T-cell (primary cell): Measurements from ENCODE around the gene OPHN1. TPM values are rescaled to one million over a fixed set of nuclear protein-coding genes. Genes with fewer than 3 reads are reported as not detected.

ENCODE experiments used
- ATAC-seq, 4 experiments: fragments of 200-7000 bp in 3 of 4; fragments of 150-1000 bp in 1 of 4; cut with Tn5 transposase; replicated peaks in 1 of 4; 1 replicate in 3 of 4; 2 replicates in 1 of 4; pipeline ENCODE4 v1.10.0; 2021; ENCODE audit warnings: moderate library complexity in 3 of 4, mild to moderate bottlenecking in 2 of 4, moderate number of reproducible peaks in 1 of 4
- CTCF ChIA-PET, 2 donors: fragments of 300-600 bp; sonication (Branson Sonifier 250); formaldehyde crosslinking; loops; one replicate each; lab custom pipeline; 2022; ENCODE audit warnings: antibody characterized with exemption in 2 of 2; lab: Charles Lee
- POLR2A ChIA-PET, 2 donors: fragments of 300-600 bp; sonication (Branson Sonifier 250); formaldehyde crosslinking; loops; one replicate each; lab custom pipeline; 2022; ENCODE audit warnings: antibody characterized with exemption in 2 of 2; lab: Charles Lee
- DNase-seq, 35 experiments: peaks; one replicate each; pipeline versions ENCODE4 v3.0.0 to v3.0.0-alpha.2; 2013 to 2023
- H3K27ac ChIP-seq: one replicate; pipeline ENCODE4 v1.5.1; 2013; ENCODE audit warnings: low read length
- H3K27me3 ChIP-seq, 2 experiments: replicated peaks in 1 of 2; 1 replicate in 1 of 2; 2 replicates in 1 of 2; pipeline versions ENCODE4 v1.6.1 to v1.7.0; 2013; ENCODE audit warnings: low read length in 1 of 2, mixed read lengths in 1 of 2; ENCODE audit not compliant: control insufficient read depth in 2 of 2, insufficient read depth in 2 of 2; ENCODE audit errors: extremely low read depth in 1 of 2
- H3K36me3 ChIP-seq, 2 donors: 1 replicate in 1 of 2; 2 replicates in 1 of 2; pipeline versions ENCODE4 v1.6.1 to v1.7.0; 2013; ENCODE audit warnings: low read length in 1 of 2; ENCODE audit not compliant: control insufficient read depth in 2 of 2, insufficient read depth in 1 of 2; ENCODE audit errors: extremely low read depth in 1 of 2
- H3K4me1 ChIP-seq, 2 experiments: 1 replicate in 1 of 2; 2 replicates in 1 of 2; pipeline versions ENCODE4 v1.6.1 to v1.7.0; 2013; ENCODE audit warnings: low read length in 2 of 2, mixed read lengths in 1 of 2; ENCODE audit not compliant: insufficient read depth in 2 of 2, control insufficient read depth in 1 of 2; ENCODE audit errors: extremely low read depth in 1 of 2
- H3K4me3 ChIP-seq, 2 donors: 1 replicate in 1 of 2; 2 replicates in 1 of 2; pipeline versions ENCODE4 v1.5.1 to v1.7.0; 2013; ENCODE audit warnings: mild to moderate bottlenecking in 2 of 2, low read length in 1 of 2, moderate library complexity in 1 of 2; ENCODE audit not compliant: control insufficient read depth in 1 of 2; ENCODE audit errors: extremely low read depth in 1 of 2
- H3K9me3 ChIP-seq: 2 replicates; pipeline ENCODE4 v1.7.0; 2013
- H3K27ac Mint-ChIP-seq, 2 donors: one replicate each; pipeline ENCODE4 v1.8.0; 2020 to 2021; ENCODE audit warnings: mild to moderate bottlenecking in 2 of 2, mixed read lengths in 2 of 2
- H3K27me3 Mint-ChIP-seq, 2 donors: one replicate each; pipeline ENCODE4 v1.8.0; 2021 to 2022; ENCODE audit warnings: mixed read lengths in 2 of 2
- H3K36me3 Mint-ChIP-seq: one replicate; pipeline ENCODE4 v1.8.0; 2021; ENCODE audit warnings: mixed read lengths
- H3K4me1 Mint-ChIP-seq, 3 donors: one replicate each; pipeline ENCODE4 v1.8.0; 2020 to 2022; ENCODE audit warnings: mixed read lengths in 3 of 3, mild to moderate bottlenecking in 1 of 3
- H3K4me3 Mint-ChIP-seq, 3 donors: one replicate each; pipeline ENCODE4 v1.8.0; 2020 to 2022; ENCODE audit warnings: mild to moderate bottlenecking in 3 of 3, mixed read lengths in 3 of 3, moderate library complexity in 3 of 3
- H3K9me3 Mint-ChIP-seq, 3 donors: one replicate each; pipeline ENCODE4 v1.8.0; 2020 to 2022; ENCODE audit warnings: mixed read lengths in 3 of 3
- WGBS: methylation state at CpG from one replicate; pipeline ENCODE4 v1.1.5; 2013; ENCODE audit warnings: missing lambda C conversion rate; ENCODE audit not compliant: insufficient coverage; 5-methylcytosine and 5-hydroxymethylcytosine counted together
- total RNA-seq, 35 experiments: library from RNA in 6 of 35; stranded (reverse) in 6 of 35; fragments of 120-200 nt in 1 of 35; gene quantifications; one replicate each; pipeline versions ENCODE4 v1.2.1 to v1.2.4 and lab custom pipeline; 2013 to 2026

Gene OPHN1
- total RNA-seq, 5 donors from 2014 or later (not counting 1 experiment from before 2014, with no cell fraction given) = 0.07 to 0.25 (median 0.15) TPM

DNA sequence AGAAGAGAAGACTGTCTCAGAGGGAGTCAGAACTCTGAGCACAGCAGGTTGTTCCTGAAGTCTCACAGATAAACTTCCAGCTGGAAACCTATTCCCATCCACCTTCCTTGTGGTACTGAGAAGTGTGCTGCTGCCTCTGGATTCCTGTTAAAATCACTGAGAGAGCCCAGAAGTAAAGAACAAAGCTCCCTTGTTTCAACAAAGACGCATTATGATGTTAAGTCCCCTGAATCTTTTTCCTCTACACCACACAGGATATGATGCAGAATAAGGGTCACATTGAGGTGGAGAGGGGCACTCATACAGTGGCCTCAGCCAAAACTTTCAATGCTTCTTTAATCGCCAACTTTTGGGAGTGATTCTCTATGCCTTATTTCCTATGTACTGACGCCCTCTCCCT is 321.0 kb downstream of the OPHN1 start:
- Histone ChIP-seq H3K9me3 (no peaks in the 10 kb centered on the region), H3K4me3 (no peak overlapping the region), H3K4me1 (no peaks in the 10 kb centered on the region), H3K27me3 (no peaks in the 10 kb centered on the region), H3K27ac (no peak overlapping the region), H3K36me3 (no peaks in the 10 kb centered on the region)
- no peak overlapping the region for H3K4me3 Mint-ChIP-seq
- no peaks in the 10 kb centered on the region for H3K4me1 Mint-ChIP-seq
- no peaks in the 10 kb centered on the region for H3K9me3 Mint-ChIP-seq
- H3K27me3 Mint-ChIP-seq = peaks cover 0 to 4% of the 10 kb centered on the region in 2 donors
- ChIA-PET POLR2A (no interaction called here), CTCF (no interaction called here)
- no CpG with 5 or more reads among the region's 3 CpGs for WGBS
- H3K36me3 Mint-ChIP-seq = no peaks in the 10 kb centered on the region
- ATAC-seq (no peak), DNase-seq (no peak)
- H3K27ac Mint-ChIP-seq = no peak overlapping the region

DNA sequence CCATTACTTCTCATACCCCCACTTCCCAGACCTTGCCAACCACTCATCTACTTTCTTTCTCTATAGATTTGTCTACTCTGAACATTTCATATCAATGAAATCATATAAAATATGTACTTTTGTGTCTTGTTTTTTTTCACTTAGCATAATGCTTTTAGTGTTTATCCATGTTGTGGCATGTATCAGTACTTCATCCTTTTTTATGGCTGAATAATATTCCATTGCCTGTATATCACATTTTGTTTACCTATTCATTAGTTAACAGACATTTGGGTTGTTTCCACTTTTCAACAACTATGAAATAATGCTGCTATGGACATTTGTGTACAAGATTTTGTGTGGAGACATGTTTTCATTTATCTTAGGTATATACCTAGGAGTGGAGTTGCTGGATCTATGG is 324.1 kb downstream of the OPHN1 start:
- DNase-seq (no peak), ATAC-seq (no peak)
- Mint-ChIP-seq H3K4me1 (no peaks in the 10 kb centered on the region), H3K4me3 (no peak overlapping the region), H3K9me3 (peaks cover 0 to 5% (median 0%) of the 10 kb centered on the region in 3 donors), H3K27me3 (peaks cover 0 to 4% of the 10 kb centered on the region in 2 donors), H3K27ac (no peak overlapping the region), H3K36me3 (no peaks in the 10 kb centered on the region)
- H3K4me3 ChIP-seq = no peak overlapping the region
- no peaks in the 10 kb centered on the region for H3K9me3 ChIP-seq
- POLR2A ChIA-PET = no interaction called here
- CTCF ChIA-PET = no interaction called here
- H3K36me3 ChIP-seq = no peaks in the 10 kb centered on the region
- H3K27ac ChIP-seq = no peak overlapping the region
- H3K4me1 ChIP-seq = no peaks in the 10 kb centered on the region
- no peaks in the 10 kb centered on the region for H3K27me3 ChIP-seq

DNA sequence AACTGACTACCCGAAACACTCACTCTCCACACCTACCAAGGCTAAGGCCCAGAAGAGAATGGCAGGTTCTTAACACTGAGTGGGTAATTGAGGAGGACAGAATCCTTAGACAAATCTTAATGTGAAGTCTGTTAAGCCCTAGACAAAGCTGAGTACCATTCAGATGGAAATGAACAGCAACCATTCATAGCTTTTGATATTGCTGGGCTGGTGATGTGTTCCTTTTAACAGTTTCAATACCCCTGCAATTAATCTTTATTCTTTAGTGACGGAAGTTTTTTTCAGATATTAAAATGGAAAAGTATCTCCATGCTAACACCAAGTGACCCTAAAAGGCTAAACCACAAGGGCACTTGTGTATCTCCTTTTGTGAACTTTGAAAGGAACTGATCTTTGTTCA is 334.9 kb downstream of the OPHN1 start:
- ChIA-PET POLR2A (no interaction called here), CTCF (no interaction called here)
- no peaks in the 10 kb centered on the region for H3K36me3 ChIP-seq
- Mint-ChIP-seq H3K27me3 (peaks cover 0 to 19% of the 10 kb centered on the region in 2 donors), H3K4me1 (no peaks in the 10 kb centered on the region), H3K27ac (no peak overlapping the region), H3K9me3 (no peaks in the 10 kb centered on the region), H3K4me3 (no peak overlapping the region), H3K36me3 (no peaks in the 10 kb centered on the region)
- ATAC-seq = no peak
- H3K4me3 ChIP-seq = no peak overlapping the region
- no CpG with 5 or more reads among the region's 2 CpGs for WGBS
- no peaks in the 10 kb centered on the region for H3K27me3 ChIP-seq
- H3K27ac ChIP-seq = no peak overlapping the region
- no peaks in the 10 kb centered on the region for H3K4me1 ChIP-seq
- DNase-seq = no peak
- no peaks in the 10 kb centered on the region for H3K9me3 ChIP-seq

DNA sequence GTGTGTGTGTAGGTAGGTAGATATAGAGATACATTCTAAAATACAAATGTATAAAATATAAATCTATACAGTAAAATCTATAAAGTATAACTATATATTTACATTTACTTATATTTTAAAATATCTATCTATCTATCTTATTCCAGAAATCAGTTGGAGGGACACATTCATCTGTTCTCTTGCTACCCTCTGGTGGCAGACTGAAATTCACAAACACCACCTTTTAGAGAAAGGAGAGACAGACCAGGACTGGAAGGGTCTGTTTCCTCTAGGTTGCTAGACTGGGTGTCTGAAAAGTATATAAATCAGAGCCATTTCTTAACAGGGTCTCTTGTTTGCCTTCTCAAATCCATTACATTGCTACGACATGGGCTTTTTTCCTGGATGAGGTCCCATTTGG is 343.0 kb downstream of the OPHN1 start:
- Histone ChIP-seq H3K27me3 (no peaks in the 10 kb centered on the region), H3K27ac (no peak overlapping the region), H3K36me3 (no peaks in the 10 kb centered on the region), H3K9me3 (no peaks in the 10 kb centered on the region), H3K4me1 (no peaks in the 10 kb centered on the region), H3K4me3 (no peak overlapping the region)
- Mint-ChIP-seq H3K4me3 (no peak overlapping the region), H3K36me3 (no peaks in the 10 kb centered on the region), H3K27ac (no peak overlapping the region), H3K4me1 (no peaks in the 10 kb centered on the region), H3K27me3 (peaks cover 0 to 19% of the 10 kb centered on the region in 2 donors), H3K9me3 (no peaks in the 10 kb centered on the region)
- ChIA-PET POLR2A (no interaction called here), CTCF (interaction anchor here in 1 of 2 donors (0.6 kb wide), 1 partner anchor 16 kb away, joined by 3 read pairs; no protein-coding TSS in a partner anchor)
- DNase-seq = no peak
- WGBS = no CpG with 5 or more reads among the region's 1 CpG
- no peak for ATAC-seq

DNA sequence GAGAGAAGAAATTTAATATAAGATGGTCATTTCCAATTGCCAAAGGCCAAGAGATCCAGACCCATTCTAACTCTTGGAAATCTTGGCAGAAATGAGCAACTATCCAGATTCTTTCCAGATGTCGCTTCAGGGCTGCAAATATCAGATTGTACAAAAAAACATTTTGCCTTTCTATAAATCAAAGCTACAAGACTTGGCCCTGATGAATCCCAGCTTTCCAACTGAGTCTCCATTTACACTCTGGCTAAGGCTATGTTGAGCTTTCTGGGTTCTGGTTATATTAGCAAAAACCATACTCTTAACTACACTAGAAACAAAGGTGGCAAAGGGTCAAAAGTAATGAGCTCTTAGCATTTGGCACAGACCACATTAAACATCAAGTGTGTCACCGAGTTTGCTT is 345.8 kb downstream of the OPHN1 start:
- no peaks in the 10 kb centered on the region for H3K4me1 ChIP-seq
- WGBS = no CpG with 5 or more reads among the region's 2 CpGs
- no peaks in the 10 kb centered on the region for H3K9me3 Mint-ChIP-seq
- H3K4me3 ChIP-seq = no peak overlapping the region
- DNase-seq (no peak), ATAC-seq (no peak)
- ChIA-PET POLR2A (no interaction called here), CTCF (no interaction called here)
- H3K27me3 ChIP-seq = no peaks in the 10 kb centered on the region
- H3K27ac Mint-ChIP-seq = no peak overlapping the region
- no peak overlapping the region for H3K27ac ChIP-seq
- no peaks in the 10 kb centered on the region for H3K36me3 Mint-ChIP-seq
- H3K36me3 ChIP-seq = no peaks in the 10 kb centered on the region
- no peak overlapping the region for H3K4me3 Mint-ChIP-seq
- peaks cover 0 to 14% of the 10 kb centered on the region in 2 donors for H3K27me3 Mint-ChIP-seq
- H3K4me1 Mint-ChIP-seq = no peaks in the 10 kb centered on the region
- H3K9me3 ChIP-seq = no peaks in the 10 kb centered on the region

DNA sequence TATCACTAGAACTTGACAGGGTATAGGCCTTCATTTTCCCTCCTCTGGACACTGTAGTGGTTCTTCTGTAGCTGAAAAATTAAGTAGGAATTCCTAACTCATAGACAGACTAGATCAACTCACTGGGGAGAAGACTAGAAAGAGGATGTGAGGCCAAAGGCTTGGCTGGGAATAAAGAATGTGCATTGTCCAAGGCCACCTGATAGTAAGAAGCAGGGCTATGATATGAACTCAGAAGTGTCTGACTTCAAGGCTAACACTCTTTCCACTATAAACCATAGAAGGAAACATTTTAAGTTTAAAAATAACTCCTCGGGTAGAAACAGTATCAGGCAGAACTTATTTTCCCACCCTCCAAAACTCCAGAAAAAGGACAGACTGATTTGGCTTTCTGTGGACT is 346.6 kb downstream of the OPHN1 start:
- peaks cover 0 to 14% of the 10 kb centered on the region in 2 donors for H3K27me3 Mint-ChIP-seq
- H3K36me3 Mint-ChIP-seq = no peaks in the 10 kb centered on the region
- ChIA-PET CTCF (no interaction called here), POLR2A (no interaction called here)
- H3K36me3 ChIP-seq = no peaks in the 10 kb centered on the region
- no peak overlapping the region for H3K4me3 ChIP-seq
- no peaks in the 10 kb centered on the region for H3K9me3 Mint-ChIP-seq
- H3K27ac Mint-ChIP-seq = no peak overlapping the region
- H3K27me3 ChIP-seq = no peaks in the 10 kb centered on the region
- DNase-seq = no peak
- no peaks in the 10 kb centered on the region for H3K4me1 ChIP-seq
- no peaks in the 10 kb centered on the region for H3K4me1 Mint-ChIP-seq
- no CpG with 5 or more reads among the region's 1 CpG for WGBS
- no peak for ATAC-seq
- H3K27ac ChIP-seq = no peak overlapping the region
- H3K4me3 Mint-ChIP-seq = no peak overlapping the region
- H3K9me3 ChIP-seq = no peaks in the 10 kb centered on the region

DNA sequence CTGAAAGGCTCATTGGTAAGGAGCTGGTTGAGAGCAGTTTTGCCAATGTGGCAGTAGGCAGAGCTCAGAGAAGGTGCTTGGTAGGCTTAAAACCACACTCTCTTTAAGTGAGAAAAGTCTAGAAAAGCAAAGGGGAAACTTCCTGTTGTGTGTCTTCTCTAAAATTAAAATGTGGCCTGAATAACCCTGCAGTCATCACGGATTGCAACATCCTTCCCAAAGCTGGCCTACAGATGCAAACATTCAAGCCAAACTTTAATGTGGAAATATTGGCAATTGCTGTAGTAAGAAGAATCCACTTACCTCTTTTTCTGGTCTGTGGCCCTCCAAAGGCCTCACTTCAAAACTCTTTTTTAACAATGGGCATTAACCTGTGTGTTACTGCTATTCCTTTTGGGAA is 348.5 kb downstream of the OPHN1 start:
- Mint-ChIP-seq H3K36me3 (no peaks in the 10 kb centered on the region), H3K27me3 (peaks cover 0 to 18% of the 10 kb centered on the region in 2 donors), H3K9me3 (no peaks in the 10 kb centered on the region), H3K4me3 (no peak overlapping the region), H3K4me1 (no peaks in the 10 kb centered on the region), H3K27ac (no peak overlapping the region)
- POLR2A ChIA-PET = interaction anchor here in 1 of 2 donors (0.7 kb wide), 1 partner anchor 538 kb away, joined by 3 read pairs; no protein-coding TSS in a partner anchor
- Histone ChIP-seq H3K27me3 (no peaks in the 10 kb centered on the region), H3K27ac (no peak overlapping the region), H3K9me3 (no peaks in the 10 kb centered on the region), H3K36me3 (no peaks in the 10 kb centered on the region), H3K4me1 (no peaks in the 10 kb centered on the region), H3K4me3 (no peak overlapping the region)
- ATAC-seq (no peak), DNase-seq (no peak)
- CTCF ChIA-PET = no interaction called here
- no CpG with 5 or more reads among the region's 1 CpG for WGBS
